ENCODE measurements around the gene ZNF410.
"Not testable (repeated sequence)": the region's sequence is repeated elsewhere in the genome, so short reads cannot be mapped to it uniquely, and the experiment has no call there.

The ZNF410 gene

GRCh38 chr14:73886449-73887317, at the start of gene ZNF410:
TSS of gene ZNF410 (plus strand) at chr14:73886859. CDS start at chr14:73892176, 5,317 bp downstream.
- DNase-seq = peak; percentile 93

GRCh38 chr14:73838293-73839034, 48.2 kb upstream of the ZNF410 start:
- not testable (repeated sequence) for DNase-seq

GRCh38 chr14:73842201-73842600, 44.5 kb upstream of the ZNF410 start:
- DNase-seq = no peak

GRCh38 chr14:73842851-73843250, 43.8 kb upstream of the ZNF410 start:
- no peak for DNase-seq

- DNase-seq = no peak
Observed at GRCh38 chr14:73843296-73843695, 43.4 kb upstream of the ZNF410 start.

GRCh38 chr14:73846947-73847346, 39.7 kb upstream of the ZNF410 start:
- DNase-seq = no peak

GRCh38 chr14:73851000-73851399, 35.7 kb upstream of the ZNF410 start:
- DNase-seq = no peak

GRCh38 chr14:73851567-73852382, 34.9 kb upstream of the ZNF410 start, which contains the start of gene PTGR2:
TSS of gene PTGR2 (plus strand) at chr14:73851831. CDS start at chr14:73858863, 7,032 bp downstream.
- peak; percentile 95 for DNase-seq

GRCh38 chr14:73859145-73859544, 27.5 kb upstream of the ZNF410 start:
- DNase-seq = no peak

GRCh38 chr14:73861073-73861472, 25.6 kb upstream of the ZNF410 start:
- DNase-seq = no peak

GRCh38 chr14:73862480-73862879, 24.2 kb upstream of the ZNF410 start:
- DNase-seq = no peak

GRCh38 chr14:73863209-73863608, 23.4 kb upstream of the ZNF410 start:
- no peak for DNase-seq

- DNase-seq = no peak
Observed at GRCh38 chr14:73865534-73866113, 21.0 kb upstream of the ZNF410 start.

GRCh38 chr14:73869754-73870153, 16.9 kb upstream of the ZNF410 start:
- DNase-seq = not testable (repeated sequence)

- no peak for DNase-seq
Observed at GRCh38 chr14:73870525-73871235, 16.0 kb upstream of the ZNF410 start.

GRCh38 chr14:73873660-73874059, 13.0 kb upstream of the ZNF410 start:
- no peak for DNase-seq

GRCh38 chr14:73877790-73878189, 8.9 kb upstream of the ZNF410 start:
- DNase-seq = no peak

GRCh38 chr14:73878436-73878835, 8.2 kb upstream of the ZNF410 start:
- DNase-seq = no peak

- no peak for DNase-seq
Observed at GRCh38 chr14:73879027-73879426, 7.6 kb upstream of the ZNF410 start.

GRCh38 chr14:73884438-73885190, 2.0 kb upstream of the ZNF410 start:
- no peak for DNase-seq

GRCh38 chr14:73887318-73887616, 608 bp downstream of the ZNF410 start:
- no peak for DNase-seq

All from CD4-positive, alpha-beta T cell treated with Interferon gamma for 1 hour (primary cell).